ENCODE data around the gene BBOX1. TPM values are rescaled to one million over a fixed set of nuclear protein-coding genes. Genes with fewer than 3 reads are reported as not detected.

Gene BBOX1
- total RNA-seq, 1 experiment from 2014 or later, result not detected

- TF ChIP-seq CBX3 (IDR thresholded peaks at IDR 0.05; ENCODE audit: low read depth), result no peak
- TF ChIP-seq ATF3 (IDR thresholded peaks at IDR 0.05), result no peak
- TF ChIP-seq POLR2A (IDR thresholded peaks at IDR 0.05; ENCODE audit: borderline replicate concordance, extremely low read depth, insufficient read depth, insufficient read length), result no peak
- no peak for TF ChIP-seq SIN3A (IDR thresholded peaks at IDR 0.05; ENCODE audit: low read depth)
- no peak for TF ChIP-seq TCF7L2 (IDR thresholded peaks at IDR 0.05; ENCODE audit: borderline replicate concordance, extremely low read depth, insufficient read depth, insufficient read length)
- TF ChIP-seq ELF1 (IDR thresholded peaks at IDR 0.05; ENCODE audit: borderline replicate concordance, low read depth), result no peak
- no peak for TF ChIP-seq RAD21 (IDR thresholded peaks at IDR 0.05; ENCODE audit: low read depth)
- TF ChIP-seq EGR1 (IDR thresholded peaks at IDR 0.05; ENCODE audit: low read depth), result no peak
Measured at GRCh38 chr11:27055065-27055682, 14.6 kb downstream of the BBOX1 start (continued).

GRCh38 chr11:27057091-27057780, 16.6 kb downstream of the BBOX1 start:
- Histone ChIP-seq H3K9me3 (ENCODE audit: control insufficient read depth in 1 of 2, insufficient read depth in 1 of 2, low read depth in 1 of 2, low read length in 2 of 2) (no peaks in the 10 kb centered on the region), H3K36me3 (ENCODE audit: control insufficient read depth in 1 of 2, insufficient read depth in 2 of 2, low read length in 2 of 2) (no peaks in the 10 kb centered on the region), H3K79me2 (ENCODE audit: insufficient read depth, low read length) (no peaks in the 10 kb centered on the region), H3K9me2 (ENCODE audit: insufficient read depth) (no peaks in the 10 kb centered on the region), H3K27me3 (ENCODE audit: insufficient read depth, low read length) (0 out of 2 replicates have a peak, but pooled peaks cover 2% of the 10 kb centered on the region), H3K4me1 (ENCODE audit: control insufficient read depth in 1 of 2, insufficient read depth in 2 of 2, low read length in 2 of 2) (no peaks in the 10 kb centered on the region), H2AFZ (ENCODE audit: low read depth, low read length, poor library complexity, severe bottlenecking) (no peak overlapping the region), H3K9ac (ENCODE audit: low read length) (no peak overlapping the region), H3K4me2 (ENCODE audit: low read length) (no peak overlapping the region), H4K20me1 (ENCODE audit: insufficient read depth) (no peaks in the 10 kb centered on the region), H3K4me3 (replicated peaks in 1 of 2; ENCODE audit: low read depth in 1 of 2, low read length in 2 of 2) (no peak overlapping the region), H3K27ac (ENCODE audit: low read depth, low read length) (no peak overlapping the region)
- no TSS peak for BruUV-seq (replicated peaks)
- CTCF ChIA-PET, result no interaction called here
- intact Hi-C loops (cut with micrococcal nuclease), result no loop called here
- ATAC-seq (no peak), DNase-seq (ENCODE audit: low read depth, low spot score) (no peak)
- RAD21 ChIA-PET (ENCODE audit: low non-redundant PET in 1 of 2, low total read pairs in 2 of 2, uncharacterized antibody in 2 of 2, unreplicated experiment in 2 of 2), result no interaction called here
- POLR2A ChIA-PET, result no interaction called here
- no peak for TF ChIP-seq RAD21 (IDR thresholded peaks at IDR 0.05; ENCODE audit: low read depth)
- TF ChIP-seq CTCF (IDR thresholded peaks at IDR 0.05 in 2 of 3, conservative IDR thresholded peaks at IDR 0.05 in 1 of 3; ENCODE audit: borderline replicate concordance in 1 of 3, insufficient read depth in 1 of 3, low read depth in 2 of 3, low read length in 2 of 3), result no peak
- TF ChIP-seq POLR2A (IDR thresholded peaks at IDR 0.05; ENCODE audit: borderline replicate concordance, extremely low read depth, insufficient read depth, insufficient read length), result no peak
- no peak for TF ChIP-seq CEBPB (IDR thresholded peaks at IDR 0.05; ENCODE audit: low read depth)
- TF ChIP-seq EZH2 (IDR thresholded peaks at IDR 0.05), result no peak
- TF ChIP-seq ATF3 (IDR thresholded peaks at IDR 0.05), result no peak
- no peak for TF ChIP-seq CBX3 (IDR thresholded peaks at IDR 0.05; ENCODE audit: low read depth)
- TF ChIP-seq YY1 (IDR thresholded peaks at IDR 0.05; ENCODE audit: extremely low read depth, insufficient replicate concordance, low read depth, low read length), result no peak
- TF ChIP-seq REST (IDR thresholded peaks at IDR 0.05; ENCODE audit: low read depth), result no peak
- TF ChIP-seq SRF (IDR thresholded peaks at IDR 0.05; ENCODE audit: low read depth), result no peak
- no peak for TF ChIP-seq ZBTB33 (IDR thresholded peaks at IDR 0.05; ENCODE audit: extremely low read depth, insufficient replicate concordance, low read length)

Data from HCT116 (cell line).